Prostate gland (tissue), 2 donors: ENCODE data around the gene CNTNAP1.
A peak's percentile ranks its signal among the peaks of the same experiment; 100 is the strongest.

ENCODE experiments used
- POLR2A ChIP-seq: fragments of 450-650 bp; IDR thresholded peaks from one replicate; pipeline ENCODE4 v1.6.1; 2016; ENCODE audit warnings: antibody characterized with exemption, mild to moderate bottlenecking
- POLR2AphosphoS5 ChIP-seq: sonication (generic); formaldehyde crosslinking; IDR thresholded peaks from one replicate; pipeline ENCODE4 v1.6.1; 2017; ENCODE audit warnings: antibody characterized with exemption
- TF ChIP-seq, protein P1 (sequence below), 4 experiments: fragments of 200-600 bp in 2 of 4; fragments of 450-650 bp in 2 of 4; sonication (generic) in 2 of 4; IDR thresholded peaks; 1 replicate in 3 of 4; 2 replicates in 1 of 4; pipeline ENCODE4 v1.5.1; 2016 to 2019; ENCODE audit warnings: antibody characterized with exemption in 4 of 4, mild to moderate bottlenecking in 2 of 4, moderate library complexity in 2 of 4

DNA sequence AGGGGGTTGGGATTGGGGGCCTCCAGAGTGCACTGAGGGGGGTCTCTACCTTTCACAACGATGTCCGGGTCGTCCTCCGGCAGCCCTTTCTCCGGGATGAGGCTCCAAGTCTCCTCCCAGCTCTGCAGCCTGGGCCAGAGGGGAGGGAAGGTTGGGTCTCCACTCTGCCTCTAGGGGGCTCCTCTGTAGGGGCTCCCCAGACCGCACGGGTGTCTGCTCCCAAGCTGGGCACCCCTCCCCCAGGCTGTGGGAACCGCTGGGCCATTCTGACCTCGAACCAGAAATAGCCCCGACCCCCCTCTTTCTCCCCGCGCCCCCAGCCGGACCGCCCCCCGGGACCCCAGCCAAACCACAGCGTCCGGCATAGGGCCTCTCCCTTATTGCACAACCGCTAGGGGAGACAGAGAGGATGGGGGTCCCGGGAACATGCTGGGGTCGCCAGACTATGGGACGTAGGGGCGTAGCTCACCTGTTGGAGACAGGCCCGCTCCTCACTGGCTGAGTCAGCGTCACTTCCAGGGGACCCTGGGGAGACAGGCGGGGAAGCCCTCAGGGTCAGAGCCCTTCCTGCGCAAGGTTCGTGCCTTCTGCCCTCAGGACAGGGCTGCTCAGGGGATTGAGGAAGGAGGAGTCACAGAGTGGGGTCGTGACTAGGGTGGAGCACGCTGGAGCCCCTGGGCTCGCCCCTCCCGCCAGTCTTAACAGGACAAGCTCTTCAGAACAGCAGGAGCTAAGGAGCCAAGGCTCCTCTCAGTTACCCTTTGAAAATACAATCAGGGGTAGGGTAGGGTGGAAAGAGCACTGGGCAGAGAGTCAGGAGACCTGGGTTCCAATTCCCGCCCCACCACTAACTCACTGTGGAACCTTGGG, 8.2 kb upstream of the CNTNAP1 start:
- TF ChIP-seq, protein P1, sequence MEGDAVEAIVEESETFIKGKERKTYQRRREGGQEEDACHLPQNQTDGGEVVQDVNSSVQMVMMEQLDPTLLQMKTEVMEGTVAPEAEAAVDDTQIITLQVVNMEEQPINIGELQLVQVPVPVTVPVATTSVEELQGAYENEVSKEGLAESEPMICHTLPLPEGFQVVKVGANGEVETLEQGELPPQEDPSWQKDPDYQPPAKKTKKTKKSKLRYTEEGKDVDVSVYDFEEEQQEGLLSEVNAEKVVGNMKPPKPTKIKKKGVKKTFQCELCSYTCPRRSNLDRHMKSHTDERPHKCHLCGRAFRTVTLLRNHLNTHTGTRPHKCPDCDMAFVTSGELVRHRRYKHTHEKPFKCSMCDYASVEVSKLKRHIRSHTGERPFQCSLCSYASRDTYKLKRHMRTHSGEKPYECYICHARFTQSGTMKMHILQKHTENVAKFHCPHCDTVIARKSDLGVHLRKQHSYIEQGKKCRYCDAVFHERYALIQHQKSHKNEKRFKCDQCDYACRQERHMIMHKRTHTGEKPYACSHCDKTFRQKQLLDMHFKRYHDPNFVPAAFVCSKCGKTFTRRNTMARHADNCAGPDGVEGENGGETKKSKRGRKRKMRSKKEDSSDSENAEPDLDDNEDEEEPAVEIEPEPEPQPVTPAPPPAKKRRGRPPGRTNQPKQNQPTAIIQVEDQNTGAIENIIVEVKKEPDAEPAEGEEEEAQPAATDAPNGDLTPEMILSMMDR (IDR thresholded peaks at IDR 0.05): peak in 2 of 4 experiments; percentile 29 to 34
- TF ChIP-seq POLR2A (no peak), POLR2AphosphoS5 (no peak)
